Uterus (tissue), 4 donors: ENCODE results near the gene PRRC2B. TPM values are rescaled to one million over a fixed set of nuclear protein-coding genes. Genes with fewer than 3 reads are reported as not detected.

ENCODE experiments used
- DNase-seq, 2 donors: peaks; one replicate each; pipeline ENCODE4 v3.0.0-alpha.2; 2019 to 2020
- H3K27ac ChIP-seq, 2 donors: fragments of 200-600 bp; sonication (generic); 1 replicate in 1 of 2; 2 replicates in 1 of 2; pipeline ENCODE4 v1.5.1; 2016 to 2018
- H3K27me3 ChIP-seq, 2 donors: fragments of 200-600 bp; sonication (generic); one replicate each; pipeline ENCODE4 v1.5.1; 2018 to 2019; ENCODE audit warnings: control low read depth in 1 of 2
- H3K36me3 ChIP-seq, 2 donors: fragments of 200-600 bp; sonication (generic); one replicate each; pipeline ENCODE4 v1.5.1; 2019; ENCODE audit warnings: control low read depth in 1 of 2
- H3K4me1 ChIP-seq, 2 donors: fragments of 200-600 bp; sonication (generic); one replicate each; pipeline ENCODE4 v1.5.1; 2018 to 2019; ENCODE audit warnings: control low read depth in 1 of 2
- H3K4me3 ChIP-seq, 2 donors: fragments of 200-600 bp; sonication (generic); 1 replicate in 1 of 2; 2 replicates in 1 of 2; pipeline ENCODE4 v1.5.1; 2018 to 2019; ENCODE audit warnings: mild to moderate bottlenecking in 1 of 2
- H3K9me3 ChIP-seq, 2 donors: fragments of 200-600 bp; sonication (generic); one replicate each; pipeline ENCODE4 v1.5.1; 2019; ENCODE audit warnings: control low read depth in 1 of 2
- CTCF ChIP-seq, 4 experiments: fragments of 200-600 bp in 2 of 4; fragments of 450-650 bp in 2 of 4; sonication (generic) in 2 of 4; IDR thresholded peaks; one replicate each; pipeline ENCODE4 v1.5.1; 2016 to 2019; ENCODE audit warnings: antibody characterized with exemption in 4 of 4, mild to moderate bottlenecking in 2 of 4, moderate library complexity in 1 of 4
- POLR2A ChIP-seq, 2 donors: fragments of 450-650 bp; IDR thresholded peaks; one replicate each; pipeline ENCODE4 v1.6.1; 2016; ENCODE audit warnings: antibody characterized with exemption in 2 of 2, mild to moderate bottlenecking in 1 of 2, moderate library complexity in 1 of 2
- intact Hi-C: fragments of 100-400 bp; cut with DNase I; formaldehyde crosslinking; loops from one replicate; pipeline ENCODE4 v1.15.1; 2023; ENCODE audit warnings: low total_unique reads
- total RNA-seq, 4 donors: library from RNA; depleted of rRNA in 3 of 4; stranded (reverse); fragments of >200 nt in 3 of 4; gene quantifications; one replicate each; pipeline versions ENCODE4 v1.1.0 to v1.2.4, GENCODE V29; 2014 to 2023
- donor health status: DM: yes; HTN: yes; CAD: no.

PRRC2B gene
- total RNA-seq, 4 donors from 2014 or later, result 81.5 to 297 (median 133) TPM

GRCh38 chr9:131417264-131418142 is 23.6 kb downstream of the PRRC2B start:
- no peak for TF ChIP-seq CTCF (IDR thresholded peaks at IDR 0.05)
- no peak for TF ChIP-seq POLR2A (IDR thresholded peaks at IDR 0.05)
- Histone ChIP-seq H3K9me3 (no peaks in the 10 kb centered on the region), H3K27me3 (no peaks in the 10 kb centered on the region), H3K4me1 (peaks cover 9 to 16% of the 10 kb centered on the region in 2 donors), H3K27ac (peak overlapping the region; percentile 55 to 74), H3K4me3 (no peak overlapping the region), H3K36me3 (no peaks in the 10 kb centered on the region)
- intact Hi-C loops, result no loop called here
- DNase-seq, result no peak

GRCh38 chr9:131418143-131419025 is 24.5 kb downstream of the PRRC2B start:
- intact Hi-C loops, result no loop called here
- no peak for DNase-seq
- H3K27me3 ChIP-seq, result no peaks in the 10 kb centered on the region
- H3K4me1 ChIP-seq, result peaks cover 18 to 21% of the 10 kb centered on the region in 2 donors
- H3K27ac ChIP-seq, result peak overlapping the region; percentile 55 to 74
- H3K36me3 ChIP-seq, result no peaks in the 10 kb centered on the region
- no peak for TF ChIP-seq POLR2A (IDR thresholded peaks at IDR 0.05)
- TF ChIP-seq CTCF (IDR thresholded peaks at IDR 0.05), result no peak
- no peaks in the 10 kb centered on the region for H3K9me3 ChIP-seq
- H3K4me3 ChIP-seq, result no peak overlapping the region

- H3K4me3 ChIP-seq, result no peak overlapping the region
- H3K27ac ChIP-seq, result peak overlapping the region in 1 of 2 donors; percentile 74
- no peak for DNase-seq
- H3K36me3 ChIP-seq, result no peaks in the 10 kb centered on the region
- H3K4me1 ChIP-seq, result peaks cover 21 to 23% of the 10 kb centered on the region in 2 donors
- H3K27me3 ChIP-seq, result no peaks in the 10 kb centered on the region
- intact Hi-C loops, result no loop called here
- TF ChIP-seq CTCF (IDR thresholded peaks at IDR 0.05) (no peak), POLR2A (IDR thresholded peaks at IDR 0.05) (no peak)
- H3K9me3 ChIP-seq, result no peaks in the 10 kb centered on the region
These were observed 25.2 kb downstream of the PRRC2B start for GRCh38 chr9:131419026-131419614.

GRCh38 chr9:131419716-131420115 is 25.8 kb downstream of the PRRC2B start:
- Histone ChIP-seq H3K4me1 (peaks cover 21 to 23% of the 10 kb centered on the region in 2 donors), H3K9me3 (no peaks in the 10 kb centered on the region), H3K36me3 (no peaks in the 10 kb centered on the region), H3K27ac (no peak overlapping the region), H3K4me3 (no peak overlapping the region), H3K27me3 (no peaks in the 10 kb centered on the region)
- DNase-seq, result no peak
- intact Hi-C loops, result no loop called here
- TF ChIP-seq CTCF (IDR thresholded peaks at IDR 0.05) (no peak), POLR2A (IDR thresholded peaks at IDR 0.05) (no peak)
